HEK293 (cell line): ENCODE measurements around the gene MGAT4B.
A peak's percentile ranks its signal among the peaks of the same experiment; 100 is the strongest.

Experiments used
- CTCF ChIA-PET: fragments of 350-600 bp; formaldehyde crosslinking; extraction: SDS; loops from one replicate; lab custom pipeline; 2021; ENCODE audit warnings: antibody characterized with exemption; lab: Yijun Ruan, JAX
- POLR2A ChIA-PET: fragments of 300-600 bp; formaldehyde crosslinking; extraction: SDS; loops from one replicate; lab custom pipeline; 2020; ENCODE audit warnings: antibody characterized with exemption, inconsistent platforms; lab: Yijun Ruan, JAX
- H3K27ac ChIP-seq: fragments of 200-500 bp; sonication (Bioruptor generic); 2 replicates; pipeline ENCODE4 v1.5.1; 2014; ENCODE audit warnings: low read depth, low read length, control low read depth, inconsistent platforms; ENCODE audit errors: extremely low read depth
- H3K36me3 ChIP-seq, 2 experiments: fragments of 200-500 bp in 1 of 2; sonication (Bioruptor generic) in 1 of 2; 1 replicate in 1 of 2; 2 replicates in 1 of 2; pipeline ENCODE4 v1.5.1; 2014 to 2017; ENCODE audit warnings: inconsistent platforms in 2 of 2, low read length in 2 of 2; ENCODE audit not compliant: control insufficient read depth in 2 of 2, insufficient read depth in 1 of 2
- H3K4me1 ChIP-seq: fragments of 200-500 bp; sonication (Bioruptor generic); 2 replicates; pipeline ENCODE4 v1.5.1; 2014; ENCODE audit warnings: mild to moderate bottlenecking, low read length, inconsistent platforms; ENCODE audit not compliant: control insufficient read depth, insufficient read depth
- H3K4me3 ChIP-seq: 2 replicates; pipeline ENCODE4 v1.5.1; 2011; ENCODE audit warnings: low read depth, mild to moderate bottlenecking, control low read depth, low read length, moderate library complexity
- H3K9me3 ChIP-seq: fragments of 200-500 bp; sonication (Bioruptor generic); 2 replicates; pipeline ENCODE4 v1.5.1; 2014; ENCODE audit warnings: low read depth, low read length, inconsistent platforms; ENCODE audit not compliant: control insufficient read depth, insufficient read depth
- GFI1B ChIP-seq: fragments of 450-650 bp; formaldehyde crosslinking; IDR thresholded peaks from 2 replicates; pipeline ENCODE4 v1.5.1; 2016; ENCODE audit warnings: missing biosample characterization, missing genetic modification characterization
- IKZF3 ChIP-seq: fragments of 450-650 bp; IDR thresholded peaks from 2 replicates; pipeline ENCODE4 v1.5.0; 2018; ENCODE audit warnings: missing biosample characterization, mild to moderate bottlenecking, missing genetic modification characterization, moderate library complexity
- TRIM28 ChIP-seq: IDR thresholded peaks from 2 replicates; pipeline ENCODE4 v1.6.1; 2011; ENCODE audit warnings: low read length, control low read depth, borderline replicate concordance
- WT1 ChIP-seq: fragments of 450-650 bp; formaldehyde crosslinking; IDR thresholded peaks from 2 replicates; pipeline ENCODE4 v1.5.1; 2016; ENCODE audit warnings: missing biosample characterization, missing genetic modification characterization
- ZBTB7A ChIP-seq: fragments of 450-650 bp; formaldehyde crosslinking; IDR thresholded peaks from 2 replicates; pipeline ENCODE4 v1.5.1; 2016; ENCODE audit warnings: low read depth, missing biosample characterization, missing genetic modification characterization
- ZNF10 ChIP-seq: fragments of 450-650 bp; formaldehyde crosslinking; IDR thresholded peaks from 2 replicates; pipeline ENCODE4 v1.5.1; 2017; ENCODE audit warnings: missing biosample characterization, missing genetic modification characterization
- ZNF140 ChIP-seq: fragments of 450-650 bp; formaldehyde crosslinking; IDR thresholded peaks from 2 replicates; pipeline ENCODE4 v1.5.1; 2016; ENCODE audit warnings: missing biosample characterization, missing genetic modification characterization
- ZNF146 ChIP-seq: fragments of 450-650 bp; formaldehyde crosslinking; IDR thresholded peaks from 2 replicates; pipeline ENCODE4 v1.5.1; 2016; ENCODE audit warnings: missing biosample characterization, missing genetic modification characterization
- ZNF169 ChIP-seq: fragments of 450-650 bp; formaldehyde crosslinking; IDR thresholded peaks from 2 replicates; pipeline ENCODE4 v1.5.1; 2016; ENCODE audit warnings: missing biosample characterization, missing genetic modification characterization
- ZNF19 ChIP-seq: fragments of 450-650 bp; formaldehyde crosslinking; IDR thresholded peaks from 2 replicates; pipeline ENCODE4; 2016; ENCODE audit warnings: missing biosample characterization, missing genetic modification characterization, low read depth
- ZNF2 ChIP-seq: fragments of 450-650 bp; formaldehyde crosslinking; IDR thresholded peaks from 2 replicates; pipeline ENCODE4 v1.5.1; 2016; ENCODE audit warnings: missing biosample characterization, missing genetic modification characterization
- ZNF239 ChIP-seq: fragments of 450-650 bp; formaldehyde crosslinking; IDR thresholded peaks from 2 replicates; pipeline ENCODE4 v1.5.1; 2016; ENCODE audit warnings: missing biosample characterization, missing genetic modification characterization
- ZNF302 ChIP-seq: fragments of 450-650 bp; formaldehyde crosslinking; IDR thresholded peaks from 2 replicates; pipeline ENCODE4 v1.5.1; 2016; ENCODE audit warnings: missing biosample characterization, missing genetic modification characterization, low read depth
- ZNF341 ChIP-seq: fragments of 450-650 bp; formaldehyde crosslinking; IDR thresholded peaks from 2 replicates; pipeline ENCODE4; 2016; ENCODE audit warnings: low read depth, missing biosample characterization, missing genetic modification characterization
- ZNF366 ChIP-seq: fragments of 450-650 bp; formaldehyde crosslinking; conservative IDR thresholded peaks from 2 replicates; pipeline ENCODE4 v1.5.1; 2016; ENCODE audit warnings: missing biosample characterization, missing genetic modification characterization
- ZNF394 ChIP-seq: fragments of 450-650 bp; formaldehyde crosslinking; IDR thresholded peaks from 2 replicates; pipeline ENCODE4 v1.5.1; 2016; ENCODE audit warnings: missing biosample characterization, missing genetic modification characterization, mild to moderate bottlenecking, moderate library complexity, borderline replicate concordance
- ZNF48 ChIP-seq: fragments of 450-650 bp; formaldehyde crosslinking; IDR thresholded peaks from 2 replicates; pipeline ENCODE4 v1.5.1; 2016; ENCODE audit warnings: missing biosample characterization, missing genetic modification characterization
- ZNF629 ChIP-seq: fragments of 450-650 bp; formaldehyde crosslinking; IDR thresholded peaks from 2 replicates; pipeline ENCODE4 v1.5.1; 2017; ENCODE audit warnings: missing biosample characterization, missing genetic modification characterization
- ZSCAN30 ChIP-seq: fragments of 450-650 bp; IDR thresholded peaks from 2 replicates; pipeline ENCODE4 v1.5.1; 2018; ENCODE audit warnings: missing biosample characterization, mild to moderate bottlenecking, missing genetic modification characterization, moderate library complexity
- TF ChIP-seq, protein P1 (sequence below): fragments of 450-650 bp; formaldehyde crosslinking; IDR thresholded peaks from 2 replicates; pipeline ENCODE4 v1.5.1; 2016; ENCODE audit warnings: missing biosample characterization, missing genetic modification characterization
- TF ChIP-seq, protein P2 (sequence below): fragments of 450-650 bp; formaldehyde crosslinking; IDR thresholded peaks from 2 replicates; pipeline ENCODE4 v1.5.1; 2017; ENCODE audit warnings: missing biosample characterization, missing genetic modification characterization

Gene MGAT4B

DNA sequence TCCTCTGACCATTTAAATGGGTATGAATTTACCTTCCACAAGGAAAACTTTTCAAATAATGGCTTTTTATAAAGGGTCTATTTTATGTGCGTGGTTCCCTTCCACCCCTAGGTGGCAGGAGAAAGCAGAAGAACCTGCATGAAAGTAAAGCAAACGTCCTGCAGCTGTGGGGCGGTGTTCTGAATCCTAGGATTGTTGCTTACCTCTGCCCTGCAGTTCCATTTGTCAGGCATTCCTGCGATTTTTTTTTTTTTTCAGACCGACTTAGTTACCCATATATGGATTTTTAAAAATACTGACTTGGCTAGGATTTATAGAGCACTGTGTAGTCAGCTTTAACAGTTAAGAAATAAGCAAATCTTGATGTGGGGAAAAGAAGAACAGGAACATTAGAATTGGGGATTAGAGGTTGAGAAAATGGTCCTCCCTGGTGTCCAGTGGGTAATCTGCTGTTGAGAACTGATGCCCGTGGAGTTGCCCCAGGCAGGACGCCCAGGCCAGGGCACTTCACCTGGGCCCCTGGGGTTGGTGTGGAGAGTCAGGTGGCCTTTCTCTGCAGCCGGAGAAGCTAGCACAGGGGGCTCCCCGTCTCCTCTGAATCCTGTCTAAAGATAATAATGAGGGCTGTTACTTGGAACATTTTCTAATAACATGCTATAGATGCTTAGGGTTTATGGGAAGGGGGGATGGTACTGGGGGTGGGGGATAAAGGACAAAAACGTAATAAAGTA lies 43.3 kb downstream of the MGAT4B start (continued):
- TF ChIP-seq GFI1B (tag by site-specific recombination), result no peak
- peak; percentile 62; the same call in 1 of the 2 replicates for TF ChIP-seq ZNF2 (tag by site-specific recombination)
- TF ChIP-seq ZNF10 (tag by site-specific recombination), result 0 out of 2 replicates have a peak, but pooled peaks have one; percentile 4
- TF ChIP-seq ZNF341, result peak; percentile 70
- TF ChIP-seq ZNF140 (tag by site-specific recombination), result no peak
- TF ChIP-seq TRIM28, result peak; percentile 30; the same call in 1 of the 2 replicates
- TF ChIP-seq ZNF48 (tag by site-specific recombination), result no peak
- TF ChIP-seq ZNF169 (tag by site-specific recombination), result no peak
- TF ChIP-seq ZNF394 (tag by site-specific recombination), result no peak
- no peak for TF ChIP-seq ZNF239 (tag by site-specific recombination)

DNA sequence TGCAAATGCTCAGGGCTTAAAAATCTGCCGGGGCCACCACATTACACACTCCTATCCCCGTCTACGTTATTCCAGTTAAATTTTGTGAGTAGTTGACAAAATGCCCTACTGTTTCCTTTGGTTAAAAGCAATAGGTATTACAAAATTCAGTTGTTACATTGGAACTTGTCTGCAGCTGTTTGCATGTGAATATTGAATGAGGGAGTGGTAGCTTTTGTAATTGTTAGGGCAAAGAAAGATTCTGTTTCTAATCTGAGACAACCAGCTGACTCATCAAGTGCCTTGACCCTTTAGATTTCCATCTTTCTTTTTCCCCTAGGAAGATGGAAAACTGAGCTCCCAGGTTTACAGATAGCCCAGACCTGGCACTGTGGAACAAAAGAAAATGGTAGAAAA lies 43.9 kb downstream of the MGAT4B start:
- POLR2A ChIA-PET, result interaction anchor here (0.5 to 2.8 kb wide), 5 partner anchors 25 to 139 kb away, joined by 3 to 11 read pairs (median 4); partner anchors contain the start of gene HNRNPH1
- H3K4me1 ChIP-seq, result peaks cover 13% of the 10 kb centered on the region
- H3K9me3 ChIP-seq, result no peaks in the 10 kb centered on the region
- TF ChIP-seq ZNF629 (tag by site-specific recombination) (0 out of 2 replicates have a peak, but pooled peaks have one; percentile 8), ZNF19 (tag by site-specific recombination) (no peak), ZNF366 (tag by site-specific recombination) (peak; percentile 32; the same call in 1 of the 2 replicates), ZNF10 (tag by site-specific recombination) (0 out of 2 replicates have a peak, but pooled peaks have one; percentile 18), WT1 (0 out of 2 replicates have a peak, but pooled peaks have one; percentile 12), ZNF146 (tag by site-specific recombination) (no peak), IKZF3 (tag by site-specific recombination) (peak; percentile 81), ZBTB7A (tag by site-specific recombination) (no peak), ZSCAN30 (tag by site-specific recombination) (no peak), ZNF302 (tag by site-specific recombination) (no peak)
- TF ChIP-seq, protein P1, sequence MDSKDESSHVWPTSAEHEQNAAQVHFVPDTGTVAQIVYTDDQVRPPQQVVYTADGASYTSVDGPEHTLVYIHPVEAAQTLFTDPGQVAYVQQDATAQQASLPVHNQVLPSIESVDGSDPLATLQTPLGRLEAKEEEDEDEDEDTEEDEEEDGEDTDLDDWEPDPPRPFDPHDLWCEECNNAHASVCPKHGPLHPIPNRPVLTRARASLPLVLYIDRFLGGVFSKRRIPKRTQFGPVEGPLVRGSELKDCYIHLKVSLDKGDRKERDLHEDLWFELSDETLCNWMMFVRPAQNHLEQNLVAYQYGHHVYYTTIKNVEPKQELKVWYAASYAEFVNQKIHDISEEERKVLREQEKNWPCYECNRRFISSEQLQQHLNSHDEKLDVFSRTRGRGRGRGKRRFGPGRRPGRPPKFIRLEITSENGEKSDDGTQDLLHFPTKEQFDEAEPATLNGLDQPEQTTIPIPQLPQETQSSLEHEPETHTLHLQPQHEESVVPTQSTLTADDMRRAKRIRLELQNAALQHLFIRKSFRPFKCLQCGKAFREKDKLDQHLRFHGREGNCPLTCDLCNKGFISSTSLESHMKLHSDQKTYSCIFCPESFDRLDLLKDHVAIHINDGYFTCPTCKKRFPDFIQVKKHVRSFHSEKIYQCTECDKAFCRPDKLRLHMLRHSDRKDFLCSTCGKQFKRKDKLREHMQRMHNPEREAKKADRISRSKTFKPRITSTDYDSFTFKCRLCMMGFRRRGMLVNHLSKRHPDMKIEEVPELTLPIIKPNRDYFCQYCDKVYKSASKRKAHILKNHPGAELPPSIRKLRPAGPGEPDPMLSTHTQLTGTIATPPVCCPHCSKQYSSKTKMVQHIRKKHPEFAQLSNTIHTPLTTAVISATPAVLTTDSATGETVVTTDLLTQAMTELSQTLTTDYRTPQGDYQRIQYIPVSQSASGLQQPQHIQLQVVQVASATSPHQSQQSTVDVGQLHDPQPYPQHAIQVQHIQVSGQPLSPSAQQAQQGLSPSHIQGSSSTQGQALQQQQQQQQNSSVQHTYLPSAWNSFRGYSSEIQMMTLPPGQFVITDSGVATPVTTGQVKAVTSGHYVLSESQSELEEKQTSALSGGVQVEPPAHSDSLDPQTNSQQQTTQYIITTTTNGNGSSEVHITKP (tag by site-specific recombination), result no peak
- TF ChIP-seq, protein P2, sequence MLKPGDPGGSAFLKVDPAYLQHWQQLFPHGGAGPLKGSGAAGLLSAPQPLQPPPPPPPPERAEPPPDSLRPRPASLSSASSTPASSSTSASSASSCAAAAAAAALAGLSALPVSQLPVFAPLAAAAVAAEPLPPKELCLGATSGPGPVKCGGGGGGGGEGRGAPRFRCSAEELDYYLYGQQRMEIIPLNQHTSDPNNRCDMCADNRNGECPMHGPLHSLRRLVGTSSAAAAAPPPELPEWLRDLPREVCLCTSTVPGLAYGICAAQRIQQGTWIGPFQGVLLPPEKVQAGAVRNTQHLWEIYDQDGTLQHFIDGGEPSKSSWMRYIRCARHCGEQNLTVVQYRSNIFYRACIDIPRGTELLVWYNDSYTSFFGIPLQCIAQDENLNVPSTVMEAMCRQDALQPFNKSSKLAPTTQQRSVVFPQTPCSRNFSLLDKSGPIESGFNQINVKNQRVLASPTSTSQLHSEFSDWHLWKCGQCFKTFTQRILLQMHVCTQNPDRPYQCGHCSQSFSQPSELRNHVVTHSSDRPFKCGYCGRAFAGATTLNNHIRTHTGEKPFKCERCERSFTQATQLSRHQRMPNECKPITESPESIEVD (tag by site-specific recombination), result 0 out of 2 replicates have a peak, but pooled peaks have one; percentile 9
- TF ChIP-seq, all 188 proteins: peak for 6
- CTCF ChIA-PET, result interaction anchor here (0.6 to 2.7 kb wide), 34 partner anchors 8 to 1310 kb away, joined by 3 to 17 read pairs (median 4); partner anchors contain the start of genes LTC4S, MAML1 and MRNIP
- Histone ChIP-seq H3K27ac (no peak overlapping the region), H3K4me3 (no peak overlapping the region), H3K36me3 (peaks cover 5 to 28% of the 10 kb centered on the region in 2 experiments)
